ENCODE data around the gene BEX3.

- no peak for TF ChIP-seq CTCF (conservative IDR thresholded peaks at IDR 0.05; ENCODE audit: low read depth in 2 of 2)
- TF ChIP-seq CREB1 (CRISPR knock-in tag; IDR thresholded peaks at IDR 0.05; ENCODE audit: low read depth) = no peak
- no peak for TF ChIP-seq POLR2AphosphoS5 (IDR thresholded peaks at IDR 0.05; ENCODE audit: low read depth)
- TF ChIP-seq REST (IDR thresholded peaks at IDR 0.05; ENCODE audit: unreplicated experiment) = no peak
- no peak for TF ChIP-seq EZH2 (IDR thresholded peaks at IDR 0.05; ENCODE audit: low read depth, unreplicated experiment)
- no peak for TF ChIP-seq ZNF114 (CRISPR knock-in tag; IDR thresholded peaks at IDR 0.05)
- no peak for TF ChIP-seq EZH2phosphoT487 (IDR thresholded peaks at IDR 0.05; ENCODE audit: unreplicated experiment)
- no peak for TF ChIP-seq STAT1 (IDR thresholded peaks at IDR 0.05; ENCODE audit: unreplicated experiment)
- no peak for TF ChIP-seq ZNF331 (CRISPR knock-in tag; IDR thresholded peaks at IDR 0.05; ENCODE audit: low read depth)
- TF ChIP-seq NANOG (IDR thresholded peaks at IDR 0.05; ENCODE audit: borderline replicate concordance) = no peak
- no peak for TF ChIP-seq ZNF462 (CRISPR knock-in tag; IDR thresholded peaks at IDR 0.05)
Observed at GRCh38 chrX:103415528-103415927, 39.2 kb downstream of the BEX3 start.

All from GM23338 (cell line).